GM12891 (cell line): ENCODE data around the gene ULK3.

ENCODE experiments used
- DNase-seq: peaks from one replicate; pipeline ENCODE4 v3.0.0; 2011; ENCODE audit warnings: low spot score; ENCODE audit not compliant: insufficient read length
- FAIRE-seq: peaks from 2 replicates; lab custom pipeline; 2011; peaks lifted over from hg19 to GRCh38; lab: Jason Lieb, UNC
- PAX5 ChIP-seq: IDR thresholded peaks from 2 replicates; pipeline ENCODE4 v1.6.1; 2011; ENCODE audit warnings: low read length, moderate library complexity, mild to moderate bottlenecking; ENCODE audit not compliant: insufficient read depth, severe bottlenecking
- POLR2A ChIP-seq: IDR thresholded peaks from 2 replicates; pipeline ENCODE4 v1.6.1; 2011; ENCODE audit warnings: low read depth, low read length, control low read depth
- POLR2AphosphoS5 ChIP-seq: IDR thresholded peaks from 2 replicates; pipeline ENCODE4 v1.6.1; 2011; ENCODE audit warnings: low read depth, low read length, control low read depth
- POU2F2 ChIP-seq: IDR thresholded peaks from 2 replicates; pipeline ENCODE4 v1.6.1; 2011; ENCODE audit warnings: low read depth, mild to moderate bottlenecking, control low read depth, low read length, moderate library complexity
- SPI1 ChIP-seq: IDR thresholded peaks from 2 replicates; pipeline ENCODE4 v1.6.1; 2011; ENCODE audit warnings: low read depth, low read length, control low read depth
- TAF1 ChIP-seq: IDR thresholded peaks from 2 replicates; pipeline ENCODE4 v1.6.1; 2011; ENCODE audit warnings: low read depth, low read length, control low read depth

The ULK3 gene

DNA sequence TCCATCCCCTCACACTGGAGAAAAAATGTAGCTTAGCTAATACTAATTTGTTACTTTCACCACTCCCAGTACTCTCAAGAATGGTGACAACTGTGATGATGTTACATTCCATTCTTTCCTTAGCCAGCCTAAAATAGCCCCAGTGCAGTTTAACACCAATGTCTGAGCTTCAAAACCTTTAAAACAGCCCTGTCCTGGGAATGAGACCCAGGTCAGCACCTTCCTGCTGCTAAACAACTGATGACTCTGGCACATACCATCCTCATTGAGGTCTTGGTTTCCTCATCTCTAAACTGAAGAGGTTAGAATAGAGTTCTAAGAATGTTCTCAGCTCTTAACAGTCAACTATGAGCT is 26.4 kb upstream of the ULK3 start:
- FAIRE-seq (no peak), DNase-seq (no peak)
- TF ChIP-seq TAF1: no peak
- no peak for TF ChIP-seq SPI1

DNA sequence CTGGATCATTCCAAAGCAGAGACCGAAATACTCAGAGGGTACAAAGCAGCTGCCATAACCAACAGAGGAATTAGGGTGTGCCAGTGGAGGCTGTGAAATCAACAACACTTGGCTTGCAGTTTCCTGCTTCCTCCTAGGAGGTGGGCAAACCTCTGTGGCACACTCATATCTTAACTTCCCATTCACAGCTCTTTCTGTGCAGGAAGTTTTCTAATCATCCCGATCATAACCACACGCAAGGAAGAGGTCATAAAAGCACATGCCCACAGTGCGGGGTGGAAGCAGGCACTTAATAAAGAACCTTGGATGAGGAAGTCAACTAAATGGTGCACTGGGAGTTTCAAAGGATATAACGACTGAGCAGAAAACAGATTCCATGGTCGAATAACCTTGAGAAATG is 25.1 kb upstream of the ULK3 start:
- no peak for DNase-seq
- no peak for FAIRE-seq
- TF ChIP-seq SPI1 (0 out of 2 replicates have a peak, but pooled peaks have one; percentile 14), PAX5 (no peak), POLR2A (no peak)

GRCh38 chr15:74867466-74868038 is 24.6 kb upstream of the ULK3 start:
- TF ChIP-seq POLR2A (no peak), POU2F2 (no peak), SPI1 (peak; percentile 31), POLR2AphosphoS5 (no peak)
- DNase-seq (no peak), FAIRE-seq (no peak)

- FAIRE-seq: no peak
- TF ChIP-seq POLR2A (no peak), PAX5 (no peak), TAF1 (no peak), POU2F2 (no peak), SPI1 (no peak), POLR2AphosphoS5 (no peak)
- no peak for DNase-seq
Measured at GRCh38 chr15:74866090-74866489, 23.1 kb upstream of the ULK3 start.

GRCh38 chr15:74865316-74865715 is 22.4 kb upstream of the ULK3 start:
- no peak for TF ChIP-seq POU2F2
- TF ChIP-seq TAF1: no peak
- TF ChIP-seq PAX5: no peak
- no peak for TF ChIP-seq POLR2AphosphoS5
- no peak for DNase-seq
- no peak for FAIRE-seq

GRCh38 chr15:74864296-74864695 is 21.3 kb upstream of the ULK3 start:
- TF ChIP-seq SPI1 (no peak), PAX5 (no peak), POLR2AphosphoS5 (no peak), POU2F2 (no peak), POLR2A (no peak), TAF1 (no peak)
- DNase-seq (no peak), FAIRE-seq (no peak)

- no peak for TF ChIP-seq POLR2A
- DNase-seq: no peak
- peak; percentile 13 for FAIRE-seq
Measured at GRCh38 chr15:74863239-74864056, 20.5 kb upstream of the ULK3 start.

GRCh38 chr15:74858369-74858740 is 15.4 kb upstream of the ULK3 start:
- FAIRE-seq (no peak), DNase-seq (no peak)

GRCh38 chr15:74857671-74858368 is 14.9 kb upstream of the ULK3 start:
- FAIRE-seq: peak; percentile 86
- no peak for TF ChIP-seq TAF1
- no peak for TF ChIP-seq SPI1
- TF ChIP-seq POLR2AphosphoS5: no peak
- no peak for TF ChIP-seq POU2F2
- no peak for TF ChIP-seq PAX5
- TF ChIP-seq POLR2A: no peak
- no peak for DNase-seq

More at GRCh38 chr15:74858369-74858740, 15.4 kb upstream of the ULK3 start:
- TF ChIP-seq POU2F2: no peak
- TF ChIP-seq SPI1: no peak

GRCh38 chr15:74857082-74857655 is 14.2 kb upstream of the ULK3 start:
- FAIRE-seq (peak; percentile 96), DNase-seq (no peak)
- no peak for TF ChIP-seq POU2F2
- no peak for TF ChIP-seq PAX5
- 0 out of 2 replicates have a peak, but pooled peaks have one; percentile 10 for TF ChIP-seq POLR2AphosphoS5
- TF ChIP-seq SPI1: peak; percentile 91
- TF ChIP-seq POLR2A: 0 out of 2 replicates have a peak, but pooled peaks have one; percentile 15
- TF ChIP-seq TAF1: no peak
